ENCODE data around the gene COA7. TPM values are rescaled to one million over a fixed set of nuclear protein-coding genes. Genes with fewer than 3 reads are reported as not detected.

COA7 gene
- polyA plus RNA-seq, 1 of the 3 experiments (the other 2 are of a cell fraction), result 9.0 TPM

GRCh38 chr1:52727956-52728656, 30.0 kb upstream of the COA7 start:
- peaks cover 0 to 4% of the 10 kb centered on the region in 2 experiments; a peak in 2 of 4 replicates for H3K4me1 ChIP-seq (ENCODE audit: control insufficient read depth in 1 of 2, insufficient read depth in 2 of 2, low read depth in 1 of 2, low read length in 1 of 2)
- H3K79me2 ChIP-seq (ENCODE audit: insufficient read depth), result peaks cover 67% of the 10 kb centered on the region
- H3K27ac ChIP-seq (ENCODE audit: low read depth in 2 of 2, low read length in 1 of 2), result no peak overlapping the region
- no peaks in the 10 kb centered on the region for H3K27me3 ChIP-seq (ENCODE audit: insufficient read depth)
- 91% methylated on average over 6 of the region's 6 CpGs for WGBS (ENCODE audit: low lambda C conversion rate)
- peaks cover 0 to 2% of the 10 kb centered on the region in 2 experiments for H3K36me3 ChIP-seq (replicated peaks in 1 of 2; ENCODE audit: control insufficient read depth in 1 of 2, insufficient read depth in 2 of 2, low read length in 1 of 2)
- no peak for DNase-seq
- H4K20me1 ChIP-seq (ENCODE audit: insufficient read depth), result peaks cover 22% of the 10 kb centered on the region
- no peaks in the 10 kb centered on the region for H3K9me3 ChIP-seq
- peak overlapping the region; percentile 88; the same call in 1 of the 2 replicates for H3K4me2 ChIP-seq
- ChIA-PET CTCF (interaction anchor here (1.6 to 2.3 kb wide), 2 partner anchors 20 to 42 kb away, joined by 4 to 6 read pairs; no protein-coding TSS in a partner anchor), POLR2A (interaction anchor here (1.6 kb wide), 1 partner anchor 25 kb away, joined by 3 read pairs; no protein-coding TSS in a partner anchor)
- no peak overlapping the region for H2AFZ ChIP-seq (ENCODE audit: low read depth)
- no peak overlapping the region for H3K9ac ChIP-seq
- no peak for TF ChIP-seq TCF12 (IDR thresholded peaks at IDR 0.05)
- no peaks in the 10 kb centered on the region for H3F3A ChIP-seq (replicated peaks; ENCODE audit: insufficient read depth)
- peak overlapping the region in 1 of 2 experiments; percentile 79; a peak in 2 of 4 replicates for H3K4me3 ChIP-seq (ENCODE audit: low read depth in 2 of 2, low read length in 1 of 2)
- H3K9me2 ChIP-seq, result no peaks in the 10 kb centered on the region

GRCh38 chr1:52727114-52727586, 29.0 kb upstream of the COA7 start:
- peak overlapping the region; percentile 88 for H3K4me2 ChIP-seq
- H3K79me2 ChIP-seq (ENCODE audit: insufficient read depth), result peaks cover 57% of the 10 kb centered on the region
- peak; percentile 51 for DNase-seq
- peak overlapping the region; percentile 68 to 79 for H3K4me3 ChIP-seq (ENCODE audit: low read depth in 2 of 2, low read length in 1 of 2)
- H3K4me1 ChIP-seq (ENCODE audit: control insufficient read depth in 1 of 2, insufficient read depth in 2 of 2, low read depth in 1 of 2, low read length in 1 of 2), result peaks cover 0 to 4% of the 10 kb centered on the region in 2 experiments; a peak in 2 of 4 replicates
- H3K9me2 ChIP-seq, result no peaks in the 10 kb centered on the region
- no peaks in the 10 kb centered on the region for H3K27me3 ChIP-seq (ENCODE audit: insufficient read depth)
- TF ChIP-seq MEF2A (IDR thresholded peaks at IDR 0.05; ENCODE audit: borderline replicate concordance, low read depth) (no peak), FOSL2 (IDR thresholded peaks at IDR 0.05; ENCODE audit: borderline replicate concordance, low read depth) (no peak), RXRA (IDR thresholded peaks at IDR 0.05; ENCODE audit: borderline replicate concordance, low read depth) (no peak), MAX (IDR thresholded peaks at IDR 0.05; ENCODE audit: low read depth) (no peak), GATA2 (CRISPR knock-in tag; IDR thresholded peaks at IDR 0.05) (peak; percentile 9; the same call in 1 of the 2 replicates), SMC3 (IDR thresholded peaks at IDR 0.05; ENCODE audit: low read depth, low read length) (no peak)
- no peaks in the 10 kb centered on the region for H3K9me3 ChIP-seq
- peak overlapping the region; percentile 82 for H3K9ac ChIP-seq
- H2AFZ ChIP-seq (ENCODE audit: low read depth), result peak overlapping the region; percentile 31; the same call in 1 of the 2 replicates
- ChIA-PET CTCF (interaction anchor here (1.1 to 2.3 kb wide), 2 partner anchors 41 to 450 kb away, joined by 3 to 6 read pairs; no protein-coding TSS in a partner anchor), POLR2A (interaction anchor here (1.6 kb wide), 1 partner anchor 24 kb away, joined by 3 read pairs; no protein-coding TSS in a partner anchor)
- H3F3A ChIP-seq (replicated peaks; ENCODE audit: insufficient read depth), result no peaks in the 10 kb centered on the region
- WGBS (ENCODE audit: low lambda C conversion rate), result 2% methylated on average over 14 of the region's 14 CpGs
- H3K27ac ChIP-seq (ENCODE audit: low read depth in 2 of 2, low read length in 1 of 2), result peak overlapping the region; percentile 45 to 77; a peak in 2 of 4 replicates
- H3K36me3 ChIP-seq (replicated peaks in 1 of 2; ENCODE audit: control insufficient read depth in 1 of 2, insufficient read depth in 2 of 2, low read length in 1 of 2), result peaks cover 0 to 2% of the 10 kb centered on the region in 2 experiments
- H4K20me1 ChIP-seq (ENCODE audit: insufficient read depth), result peaks cover 22% of the 10 kb centered on the region
